HL-60 (cell line): ENCODE measurements around the gene STOML1.

Experiments
- DNase-seq, 2 experiments: peaks; one replicate each; pipeline ENCODE4 v3.0.0-alpha.2; 2010 to 2020; ENCODE audit warnings: low read depth in 1 of 2, low spot score in 1 of 2
- H3K27ac ChIP-seq: fragments of 250-450 bp; sonication (Bioruptor Pico); replicated peaks from 2 replicates; pipeline ENCODE4 v1.5.1; 2020; ENCODE audit warnings: mild to moderate bottlenecking, moderate library complexity
- H3K27me3 ChIP-seq: fragments of 250-450 bp; sonication (Bioruptor Pico); 2 replicates; pipeline ENCODE4 v1.5.1; 2021; ENCODE audit warnings: mild to moderate bottlenecking, moderate library complexity; ENCODE audit not compliant: insufficient read depth, poor library complexity, severe bottlenecking
- H3K4me3 ChIP-seq: replicated peaks from 2 replicates; pipeline ENCODE4 v1.5.1; 2011; ENCODE audit warnings: mild to moderate bottlenecking, control low read depth, low read length; ENCODE audit not compliant: insufficient read depth
- CTCF ChIP-seq: IDR thresholded peaks from one replicate; pipeline ENCODE4 v1.5.1; 2011; ENCODE audit warnings: low read length, control low read depth, inconsistent platforms; ENCODE audit not compliant: insufficient read depth
- GABPA ChIP-seq: IDR thresholded peaks from 2 replicates; pipeline ENCODE4 v1.6.1; 2012; ENCODE audit warnings: low read depth
- POLR2AphosphoS5 ChIP-seq: IDR thresholded peaks from 2 replicates; pipeline ENCODE4 v1.6.1; 2012; ENCODE audit warnings: low read depth
- REST ChIP-seq: IDR thresholded peaks from 2 replicates; pipeline ENCODE4 v1.6.1; 2012; ENCODE audit warnings: low read depth; ENCODE audit not compliant: insufficient replicate concordance
- SPI1 ChIP-seq: IDR thresholded peaks from 2 replicates; pipeline ENCODE4 v1.6.1; 2012; ENCODE audit warnings: low read depth, mild to moderate bottlenecking, borderline replicate concordance

The STOML1 gene

GRCh38 chr15:74025436-74025835 lies 33.3 kb upstream of the STOML1 start:
- no peak for DNase-seq
- H3K27ac ChIP-seq: no peak overlapping the region
- TF ChIP-seq GABPA (no peak), CTCF (no peak), SPI1 (no peak)
- no peak overlapping the region for H3K4me3 ChIP-seq
- H3K27me3 ChIP-seq: no peaks in the 10 kb centered on the region

GRCh38 chr15:74024687-74025086 lies 32.6 kb upstream of the STOML1 start:
- Histone ChIP-seq H3K27me3 (no peaks in the 10 kb centered on the region), H3K27ac (no peak overlapping the region), H3K4me3 (no peak overlapping the region)
- TF ChIP-seq SPI1 (no peak), POLR2AphosphoS5 (no peak), REST (no peak), CTCF (no peak), GABPA (no peak)
- DNase-seq: no peak

GRCh38 chr15:74022706-74023470 lies 30.8 kb upstream of the STOML1 start:
- H3K27me3 ChIP-seq: no peaks in the 10 kb centered on the region
- no peak overlapping the region for H3K4me3 ChIP-seq
- H3K27ac ChIP-seq: no peak overlapping the region
- TF ChIP-seq CTCF: no peak
- no peak for TF ChIP-seq SPI1
- no peak for DNase-seq

- Histone ChIP-seq H3K4me3 (no peak overlapping the region), H3K27me3 (no peaks in the 10 kb centered on the region), H3K27ac (no peak overlapping the region)
- no peak for DNase-seq
- TF ChIP-seq GABPA (no peak), SPI1 (no peak), REST (no peak), CTCF (no peak), POLR2AphosphoS5 (no peak)
These were observed 27.6 kb upstream of the STOML1 start for GRCh38 chr15:74019734-74020133.
